D721Med (cell line): ENCODE data around the gene TOGARAM2.

ENCODE experiments used
- DNase-seq: peaks from one replicate; pipeline ENCODE4 v3.0.0; 2011; ENCODE audit warnings: low spot score; ENCODE audit not compliant: insufficient read length
- FAIRE-seq: peaks from 2 replicates; lab custom pipeline; 2011; peaks lifted over from hg19 to GRCh38; lab: Jason Lieb, UNC
- CTCF ChIP-seq: IDR thresholded peaks from 2 replicates; pipeline ENCODE4 v1.5.1; 2012; ENCODE audit warnings: mild to moderate bottlenecking, control low read depth; ENCODE audit not compliant: insufficient read depth; ENCODE audit errors: missing control alignments

TOGARAM2 gene

GRCh38 chr2:29023188-29023587, 42.1 kb downstream of the TOGARAM2 start:
- DNase-seq, result no peak
- no peak for TF ChIP-seq CTCF
- no peak for FAIRE-seq

GRCh38 chr2:29024882-29025430, 43.9 kb downstream of the TOGARAM2 start:
- DNase-seq, result no peak
- no peak for FAIRE-seq
- TF ChIP-seq CTCF, result no peak

- TF ChIP-seq CTCF, result no peak
- DNase-seq (no peak), FAIRE-seq (no peak)
Measured at GRCh38 chr2:29025711-29026110, 44.6 kb downstream of the TOGARAM2 start.

- DNase-seq (no peak), FAIRE-seq (no peak)
- no peak for TF ChIP-seq CTCF
Measured at GRCh38 chr2:29031046-29031445, 49.9 kb downstream of the TOGARAM2 start.

GRCh38 chr2:29032189-29032588, 51.1 kb downstream of the TOGARAM2 start:
- no peak for TF ChIP-seq CTCF
- no peak for DNase-seq
- FAIRE-seq, result no peak

GRCh38 chr2:29033172-29033571, 52.1 kb downstream of the TOGARAM2 start:
- TF ChIP-seq CTCF, result no peak
- no peak for FAIRE-seq
- no peak for DNase-seq

GRCh38 chr2:29033656-29034055, 52.6 kb downstream of the TOGARAM2 start:
- FAIRE-seq (no peak), DNase-seq (no peak)
- no peak for TF ChIP-seq CTCF
